Smooth muscle cell (in vitro differentiated cells): ENCODE results near the gene PDGFD. TPM values are rescaled to one million over a fixed set of nuclear protein-coding genes. Genes with fewer than 3 reads are reported as not detected.

ENCODE experiments used
- DNase-seq: peaks from one replicate; lab custom pipeline; 2025; ENCODE audit not compliant: unreplicated experiment; lab: John Stamatoyannopoulos, UW
- H2AFZ ChIP-seq: fragments of 200-600 bp; sonication (generic); 2 replicates; pipeline ENCODE4 v1.6.0; 2016; ENCODE audit warnings: antibody characterized with exemption, low read depth, mild to moderate bottlenecking
- H3F3A ChIP-seq: fragments of 200-600 bp; sonication (generic); 2 replicates; pipeline ENCODE4 v1.6.0; 2017; ENCODE audit warnings: antibody characterized with exemption, low read depth
- H3K27ac ChIP-seq: fragments of 200-600 bp; sonication (generic); 2 replicates; pipeline ENCODE4 v1.5.1; 2016; ENCODE audit warnings: low read depth, mild to moderate bottlenecking
- H3K27me3 ChIP-seq: fragments of 200-600 bp; sonication (generic); 2 replicates; pipeline ENCODE4 v1.6.1; 2016; ENCODE audit warnings: low read depth, mild to moderate bottlenecking
- H3K36me3 ChIP-seq: fragments of 200-600 bp; sonication (generic); 2 replicates; pipeline ENCODE4 v1.5.1; 2016; ENCODE audit warnings: low read depth
- H3K4me1 ChIP-seq: fragments of 200-600 bp; sonication (generic); 2 replicates; pipeline ENCODE4 v1.5.1; 2016; ENCODE audit warnings: low read depth
- H3K4me2 ChIP-seq: fragments of 200-600 bp; sonication (generic); 2 replicates; pipeline ENCODE4 v1.6.0; 2016; ENCODE audit warnings: mild to moderate bottlenecking
- H3K4me3 ChIP-seq: fragments of 200-600 bp; sonication (generic); 2 replicates; pipeline ENCODE4 v1.5.1; 2016; ENCODE audit warnings: mild to moderate bottlenecking
- H3K79me2 ChIP-seq: fragments of 200-600 bp; sonication (generic); 2 replicates; pipeline ENCODE4 v1.6.0; 2016; ENCODE audit warnings: low read depth, mild to moderate bottlenecking
- H3K9ac ChIP-seq: fragments of 200-600 bp; sonication (generic); 2 replicates; pipeline ENCODE4 v1.6.0; 2016; ENCODE audit warnings: low read depth
- H3K9me3 ChIP-seq: fragments of 200-600 bp; sonication (generic); replicated peaks from 2 replicates; pipeline ENCODE4 v1.5.1; 2016; ENCODE audit warnings: low read depth
- H4K20me1 ChIP-seq: fragments of 200-600 bp; sonication (generic); 2 replicates; pipeline ENCODE4 v1.6.0; 2016; ENCODE audit warnings: low read depth
- WGBS: methylation state at CpG from one replicate; pipeline ENCODE4 v1.1.7; 2016; ENCODE audit warnings: low lambda C conversion rate; 5-methylcytosine and 5-hydroxymethylcytosine counted together
- polyA plus RNA-seq: library from polyadenylated mRNA; unstranded; fragments of >200 nt; fragmentation: Nextera tagmentation; extraction: Ambion mirVana; gene quantifications from 2 replicates; pipeline ENCODE4 v1.2.1, GENCODE V29; 2016
- total RNA-seq: library from RNA; depleted of rRNA; stranded (reverse); fragments of >200 nt; gene quantifications from 2 replicates; pipeline ENCODE4 v1.2.3, GENCODE V29; 2014
- TF ChIP-seq, protein P1 (sequence below): fragments of 200-600 bp; sonication (generic); IDR thresholded peaks from 2 replicates; pipeline ENCODE4 v1.5.1; 2017; ENCODE audit warnings: borderline replicate concordance, mild to moderate bottlenecking, antibody characterized with exemption; ENCODE audit not compliant: insufficient read depth, poor library complexity, severe bottlenecking

The PDGFD gene
- total and polyA plus RNA-seq, 2 experiments from 2014 or later: 1.5 to 10.0 TPM

DNA sequence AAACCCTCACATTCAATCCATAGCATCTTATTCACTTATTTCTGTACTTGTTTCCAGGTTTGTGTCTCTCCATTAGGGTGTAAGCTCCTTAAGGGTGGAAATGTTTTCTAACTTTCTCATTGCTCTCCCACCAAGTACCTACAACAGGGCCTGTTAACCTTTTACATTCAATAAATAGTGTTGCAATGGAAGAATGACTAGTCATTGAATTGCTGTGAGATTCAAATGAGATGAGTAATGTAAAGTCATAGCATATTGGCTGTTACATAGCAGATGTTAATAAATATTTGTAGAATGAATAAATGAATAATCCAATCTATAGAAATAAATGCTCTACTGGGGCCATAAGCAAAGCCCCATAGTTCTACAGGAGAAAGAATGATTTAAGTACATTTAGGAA is 202.9 kb downstream of the PDGFD start:
- Histone ChIP-seq H2AFZ (no peak overlapping the region), H3K27me3 (no peaks in the 10 kb centered on the region), H3K79me2 (no peaks in the 10 kb centered on the region), H3K4me1 (no peaks in the 10 kb centered on the region), H3F3A (no peaks in the 10 kb centered on the region), H3K4me3 (no peak overlapping the region), H3K9ac (no peak overlapping the region), H3K4me2 (no peak overlapping the region), H3K9me3 (no peaks in the 10 kb centered on the region), H3K36me3 (no peaks in the 10 kb centered on the region), H4K20me1 (no peaks in the 10 kb centered on the region), H3K27ac (no peak overlapping the region)
- no peak for DNase-seq
- TF ChIP-seq, protein P1, sequence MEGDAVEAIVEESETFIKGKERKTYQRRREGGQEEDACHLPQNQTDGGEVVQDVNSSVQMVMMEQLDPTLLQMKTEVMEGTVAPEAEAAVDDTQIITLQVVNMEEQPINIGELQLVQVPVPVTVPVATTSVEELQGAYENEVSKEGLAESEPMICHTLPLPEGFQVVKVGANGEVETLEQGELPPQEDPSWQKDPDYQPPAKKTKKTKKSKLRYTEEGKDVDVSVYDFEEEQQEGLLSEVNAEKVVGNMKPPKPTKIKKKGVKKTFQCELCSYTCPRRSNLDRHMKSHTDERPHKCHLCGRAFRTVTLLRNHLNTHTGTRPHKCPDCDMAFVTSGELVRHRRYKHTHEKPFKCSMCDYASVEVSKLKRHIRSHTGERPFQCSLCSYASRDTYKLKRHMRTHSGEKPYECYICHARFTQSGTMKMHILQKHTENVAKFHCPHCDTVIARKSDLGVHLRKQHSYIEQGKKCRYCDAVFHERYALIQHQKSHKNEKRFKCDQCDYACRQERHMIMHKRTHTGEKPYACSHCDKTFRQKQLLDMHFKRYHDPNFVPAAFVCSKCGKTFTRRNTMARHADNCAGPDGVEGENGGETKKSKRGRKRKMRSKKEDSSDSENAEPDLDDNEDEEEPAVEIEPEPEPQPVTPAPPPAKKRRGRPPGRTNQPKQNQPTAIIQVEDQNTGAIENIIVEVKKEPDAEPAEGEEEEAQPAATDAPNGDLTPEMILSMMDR: no peak

DNA sequence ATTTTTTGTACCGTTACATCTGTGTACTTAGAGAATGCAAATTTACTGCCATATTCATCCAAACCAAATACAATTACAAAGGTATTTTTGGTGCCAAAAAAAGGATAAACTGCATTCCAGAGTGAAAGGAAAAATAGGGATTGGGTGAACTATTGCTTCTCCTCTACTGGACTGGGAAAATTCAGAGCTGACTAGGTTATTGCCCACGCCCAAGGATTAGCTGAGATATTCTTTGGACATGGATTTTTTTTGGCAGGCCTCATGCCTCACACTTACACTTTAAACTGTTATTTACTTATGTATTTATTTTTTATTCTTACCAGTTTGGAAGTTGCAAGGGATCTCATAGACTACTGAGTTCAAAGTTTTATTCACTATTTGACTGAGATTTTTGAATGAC is 203.8 kb downstream of the PDGFD start:
- TF ChIP-seq, protein P1: no peak
- H3K79me2 ChIP-seq: no peaks in the 10 kb centered on the region
- no peaks in the 10 kb centered on the region for H3K36me3 ChIP-seq
- H3K27me3 ChIP-seq: no peaks in the 10 kb centered on the region
- no peaks in the 10 kb centered on the region for H4K20me1 ChIP-seq
- 95% methylated on average over 2 of the region's 2 CpGs for WGBS
- H3K9me3 ChIP-seq: no peaks in the 10 kb centered on the region
- no peaks in the 10 kb centered on the region for H3F3A ChIP-seq
- no peak for DNase-seq
- no peak overlapping the region for H3K9ac ChIP-seq
- H3K4me2 ChIP-seq: no peak overlapping the region
- H3K4me1 ChIP-seq: no peaks in the 10 kb centered on the region
- H3K27ac ChIP-seq: no peak overlapping the region
- H3K4me3 ChIP-seq: no peak overlapping the region
- no peak overlapping the region for H2AFZ ChIP-seq

DNA sequence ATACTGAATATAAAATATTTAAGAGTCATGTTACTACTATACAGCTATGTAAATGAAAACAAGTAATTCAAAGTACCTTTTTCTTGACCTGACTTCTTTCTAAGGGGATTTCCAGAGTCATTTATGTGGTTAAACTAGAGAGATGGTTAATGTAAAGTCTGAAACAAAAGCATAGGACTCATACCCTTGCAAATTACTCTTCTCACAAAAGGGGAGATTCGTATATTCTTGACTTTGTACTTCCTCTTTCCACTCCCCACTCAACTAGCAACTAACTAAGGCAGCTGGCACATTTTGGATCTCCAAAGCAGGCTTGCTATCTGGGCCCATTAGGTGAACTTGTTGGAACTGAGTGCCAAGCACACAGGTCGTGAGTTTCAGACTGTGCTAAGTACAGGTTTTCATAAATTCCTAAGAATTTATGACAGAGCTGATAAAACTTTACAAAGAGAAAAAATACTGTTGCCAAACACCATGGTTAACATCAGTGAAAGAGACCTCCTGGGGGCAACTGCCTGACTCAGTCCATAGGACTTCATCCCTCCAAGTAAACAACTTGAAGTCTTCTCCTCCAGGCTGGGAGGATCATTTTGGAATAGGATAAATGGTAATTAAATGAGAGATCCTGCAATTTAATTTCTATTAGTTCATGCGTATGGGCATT is 204.5 kb downstream of the PDGFD start:
- 56% methylated on average over 3 of the region's 3 CpGs for WGBS
- Histone ChIP-seq H3K79me2 (no peaks in the 10 kb centered on the region), H4K20me1 (no peaks in the 10 kb centered on the region), H3K27ac (no peak overlapping the region), H3K27me3 (no peaks in the 10 kb centered on the region), H3K36me3 (no peaks in the 10 kb centered on the region), H3K4me2 (no peak overlapping the region), H3K9me3 (no peaks in the 10 kb centered on the region), H3K4me1 (no peaks in the 10 kb centered on the region), H3F3A (no peaks in the 10 kb centered on the region), H2AFZ (no peak overlapping the region), H3K4me3 (no peak overlapping the region), H3K9ac (no peak overlapping the region)
- TF ChIP-seq, protein P1: no peak
- no peak for DNase-seq
